Midbrain (tissue), 1 donor: ENCODE results near the gene KRTAP10-9.
"Not testable (repeated sequence)": the region's sequence is repeated elsewhere in the genome, so short reads cannot be mapped to it uniquely, and the experiment has no call there.

Experiments used
- DNase-seq: peaks from one replicate; lab custom pipeline; 2025; lab: John Stamatoyannopoulos, UW

KRTAP10-9 gene

GRCh38 chr21:44595524-44595923 is 31.4 kb upstream of the KRTAP10-9 start:
- DNase-seq: no peak

DNA sequence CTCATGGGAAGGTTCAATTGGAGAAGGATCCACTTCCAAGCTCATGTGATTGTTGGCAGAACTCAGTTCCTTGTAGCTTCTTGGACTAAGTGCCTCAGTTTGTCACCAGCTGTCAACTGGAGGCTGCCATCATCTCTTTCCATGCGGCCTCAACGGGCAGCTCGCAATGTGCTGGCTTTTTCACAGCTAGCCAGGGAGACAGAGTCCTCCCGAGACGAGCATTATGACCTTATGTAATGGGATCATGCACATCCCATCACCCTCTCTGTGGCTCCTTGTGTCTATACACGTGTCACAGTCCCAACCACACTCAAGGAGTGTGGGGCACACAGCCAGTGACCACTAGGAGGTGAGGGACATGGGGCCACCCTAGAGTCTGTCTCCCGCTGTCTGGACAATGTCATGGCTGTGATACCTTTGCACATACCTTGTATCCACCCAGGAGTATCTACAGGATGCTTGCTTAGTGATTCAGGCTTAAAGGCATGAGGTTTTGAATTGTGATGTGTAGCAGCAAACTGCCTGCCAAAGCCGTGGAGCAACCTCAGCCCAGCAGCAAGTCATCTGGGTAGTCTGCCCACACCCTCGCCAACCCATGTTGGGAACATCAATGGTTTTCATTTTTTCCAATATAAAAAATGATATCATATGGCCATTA is 30.7 kb upstream of the KRTAP10-9 start:
- DNase-seq: no peak

GRCh38 chr21:44598061-44598460 is 28.8 kb upstream of the KRTAP10-9 start:
- no peak for DNase-seq

- DNase-seq: no peak
Observed at GRCh38 chr21:44599264-44600029, 27.4 kb upstream of the KRTAP10-9 start.

DNA sequence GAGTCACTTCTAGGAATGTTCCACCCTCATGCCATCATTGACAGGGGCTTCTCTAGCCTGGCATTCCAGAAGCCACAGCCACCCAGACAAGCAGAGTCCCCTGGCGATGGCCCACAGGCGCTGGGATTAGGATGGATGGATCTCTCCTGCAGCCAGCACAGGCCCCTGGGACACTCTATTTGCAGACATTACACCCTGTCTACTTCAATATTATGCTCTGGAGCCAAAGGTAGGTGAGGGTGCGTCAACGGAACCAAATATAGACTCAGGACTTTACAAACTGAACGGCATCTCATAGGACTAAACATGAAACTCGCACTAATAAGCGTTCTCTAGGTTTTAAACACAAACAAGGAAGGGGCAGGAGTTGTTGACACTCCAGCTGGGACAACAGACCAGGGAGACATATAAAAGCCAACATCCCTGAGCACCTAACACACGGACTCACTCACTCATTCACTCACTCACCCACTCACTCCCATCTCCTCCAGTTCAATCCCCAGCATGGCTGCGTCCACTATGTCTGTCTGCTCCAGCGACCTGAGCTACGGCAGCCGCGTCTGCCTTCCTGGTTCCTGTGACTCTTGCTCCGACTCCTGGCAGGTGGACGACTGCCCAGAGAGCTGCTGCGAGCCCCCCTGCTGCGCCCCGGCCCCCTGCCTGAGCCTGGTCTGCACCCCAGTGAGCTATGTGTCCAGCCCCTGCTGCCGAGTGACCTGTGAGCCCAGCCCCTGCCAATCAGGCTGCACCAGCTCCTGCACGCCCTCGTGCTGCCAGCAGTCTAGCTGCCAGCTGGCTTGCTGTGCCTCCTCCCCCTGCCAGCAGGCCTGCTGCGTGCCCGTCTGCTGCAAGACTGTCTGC is 26.5 kb upstream of the KRTAP10-9 start, which contains the start of gene KRTAP10-7:
KRTAP10-7 (plus strand) TSS at position 480 of the 861 bp plus-strand sequence; CDS start at position 505, 25 bp downstream.
- DNase-seq: not testable (repeated sequence)

- DNase-seq: not testable (repeated sequence)
Observed at GRCh38 chr21:44601091-44601490, 25.8 kb upstream of the KRTAP10-9 start.

DNA sequence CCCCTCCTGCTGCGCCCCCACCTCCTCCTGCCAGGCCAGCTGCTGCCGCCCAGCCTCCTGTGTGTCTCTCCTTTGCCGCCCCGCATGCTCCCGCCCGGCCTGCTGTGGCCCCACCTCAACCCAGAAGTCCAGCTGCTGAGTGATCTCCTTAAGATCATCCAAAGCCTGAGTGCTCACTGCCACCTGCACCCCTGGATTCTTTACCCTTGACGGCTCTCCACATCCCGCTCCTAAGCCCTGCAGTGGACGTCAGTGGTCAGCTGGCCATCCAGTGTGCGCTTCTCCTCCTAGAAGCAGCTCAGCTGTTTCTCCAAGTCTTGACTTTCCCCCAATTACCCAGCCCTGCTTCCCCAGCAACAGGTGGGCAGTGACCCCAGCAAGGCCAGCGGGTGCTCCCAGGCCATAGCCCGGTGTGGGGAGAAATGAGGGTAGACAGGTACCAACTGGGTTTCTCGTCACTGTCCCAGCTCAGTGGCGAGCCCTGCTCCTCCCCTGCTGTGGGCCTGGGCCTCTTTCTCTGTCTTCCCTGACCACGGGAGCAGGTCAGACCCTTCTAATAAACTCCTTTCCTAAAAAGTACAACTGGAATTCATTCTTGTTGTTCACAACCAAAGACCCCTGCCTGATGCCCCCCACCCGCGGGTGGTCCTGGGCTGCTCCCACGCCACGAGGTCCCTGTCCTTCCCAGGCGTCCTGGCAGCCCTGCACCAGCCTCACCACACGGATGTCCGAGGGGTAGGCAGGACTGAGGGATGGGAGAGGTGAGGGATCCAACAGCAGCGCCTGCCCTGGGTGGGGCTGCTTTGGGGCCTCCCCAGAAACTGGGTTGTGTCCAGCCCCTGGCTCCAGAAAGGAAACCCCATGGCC is 25.1 kb upstream of the KRTAP10-9 start:
- no peak for DNase-seq

GRCh38 chr21:44602463-44602850 is 24.4 kb upstream of the KRTAP10-9 start:
- no peak for DNase-seq

DNA sequence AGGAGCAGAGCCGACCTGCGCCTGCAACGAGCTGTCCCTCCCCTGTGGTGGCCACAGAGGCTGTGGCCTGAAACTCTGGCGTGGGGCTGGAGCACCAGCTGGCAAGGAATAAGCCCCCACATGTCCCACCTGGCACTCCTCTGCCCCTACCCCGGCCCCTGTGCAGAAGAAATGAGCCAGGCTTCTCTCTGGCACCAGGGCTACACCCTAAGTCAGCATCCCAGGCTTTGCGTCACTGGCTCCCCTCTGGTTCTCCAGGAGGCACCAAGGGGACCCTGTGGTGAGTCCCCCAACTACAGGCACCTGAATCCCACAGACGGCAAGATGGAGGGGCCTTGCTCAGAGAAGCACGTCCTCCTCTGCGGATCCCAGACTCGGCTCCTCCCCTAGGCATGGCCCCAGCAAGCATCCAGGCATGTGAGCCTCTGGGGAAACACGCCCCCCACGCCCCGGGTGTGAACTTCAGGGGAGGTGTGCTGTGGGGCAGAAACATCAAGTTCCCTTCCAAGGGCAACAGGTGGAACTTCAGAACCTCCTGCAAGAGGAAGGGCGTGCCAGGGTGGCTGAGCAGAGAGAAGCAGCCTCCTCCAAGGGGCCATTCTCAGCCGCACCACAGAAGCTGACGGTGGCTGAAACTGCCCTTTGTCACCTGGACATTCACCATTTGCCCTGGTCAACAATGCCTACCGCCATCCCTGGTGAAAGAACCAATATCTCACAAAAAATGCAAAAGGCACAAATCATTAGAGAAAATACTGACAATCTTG is 23.6 kb upstream of the KRTAP10-9 start:
- DNase-seq: no peak

GRCh38 chr21:44603911-44604310 is 23.0 kb upstream of the KRTAP10-9 start:
- no peak for DNase-seq

DNA sequence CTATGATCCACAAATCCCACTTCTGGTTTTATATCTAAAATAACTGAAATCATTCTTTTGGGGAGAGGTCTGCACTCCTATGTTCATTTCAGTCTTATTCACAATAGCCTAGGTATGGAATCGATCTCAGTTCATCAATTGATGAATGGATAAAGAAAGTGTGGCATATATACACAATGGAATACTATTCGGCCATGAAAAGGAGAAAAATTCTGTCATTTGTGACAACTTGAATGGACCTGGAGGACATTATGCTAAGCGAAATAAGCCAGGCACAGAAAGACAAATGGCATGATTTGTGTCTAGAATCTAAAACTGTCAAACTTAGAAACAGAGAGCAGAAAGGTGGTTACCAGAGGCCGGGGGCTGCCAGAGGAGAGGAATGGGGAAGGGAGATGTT is 20.4 kb upstream of the KRTAP10-9 start:
- DNase-seq: no peak

DNA sequence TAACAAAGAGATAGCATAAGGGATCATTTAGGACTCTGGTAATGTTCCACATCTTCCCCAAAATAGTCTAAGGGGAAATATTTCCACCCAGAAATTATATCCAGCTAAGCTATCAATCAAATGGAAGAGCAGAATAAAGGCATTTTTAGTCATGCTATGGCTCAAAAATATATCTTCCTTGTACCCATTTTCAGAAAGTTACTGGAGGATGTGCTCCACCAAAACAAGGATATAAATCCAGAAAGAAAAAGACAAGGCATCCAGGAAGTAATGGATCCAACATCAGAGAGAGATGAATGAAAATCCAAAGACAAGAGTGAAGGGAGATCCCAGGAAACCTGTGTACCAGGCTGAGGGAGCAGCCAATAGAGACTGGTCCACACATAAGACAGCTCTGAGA is 17.7 kb upstream of the KRTAP10-9 start:
- no peak for DNase-seq

GRCh38 chr21:44610157-44610843 is 16.6 kb upstream of the KRTAP10-9 start:
- DNase-seq: not testable (repeated sequence)

- DNase-seq: no peak
Observed at GRCh38 chr21:44611551-44611950, 15.3 kb upstream of the KRTAP10-9 start.

GRCh38 chr21:44612029-44612486 is 14.8 kb upstream of the KRTAP10-9 start, which contains the start of gene KRTAP10-8:
Gene KRTAP10-8, plus strand, starts transcription at chr21:44612079. Its CDS starts 22 bp downstream, at chr21:44612101.
- no peak for DNase-seq

GRCh38 chr21:44612669-44613229 is 14.1 kb upstream of the KRTAP10-9 start:
- DNase-seq: no peak

DNA sequence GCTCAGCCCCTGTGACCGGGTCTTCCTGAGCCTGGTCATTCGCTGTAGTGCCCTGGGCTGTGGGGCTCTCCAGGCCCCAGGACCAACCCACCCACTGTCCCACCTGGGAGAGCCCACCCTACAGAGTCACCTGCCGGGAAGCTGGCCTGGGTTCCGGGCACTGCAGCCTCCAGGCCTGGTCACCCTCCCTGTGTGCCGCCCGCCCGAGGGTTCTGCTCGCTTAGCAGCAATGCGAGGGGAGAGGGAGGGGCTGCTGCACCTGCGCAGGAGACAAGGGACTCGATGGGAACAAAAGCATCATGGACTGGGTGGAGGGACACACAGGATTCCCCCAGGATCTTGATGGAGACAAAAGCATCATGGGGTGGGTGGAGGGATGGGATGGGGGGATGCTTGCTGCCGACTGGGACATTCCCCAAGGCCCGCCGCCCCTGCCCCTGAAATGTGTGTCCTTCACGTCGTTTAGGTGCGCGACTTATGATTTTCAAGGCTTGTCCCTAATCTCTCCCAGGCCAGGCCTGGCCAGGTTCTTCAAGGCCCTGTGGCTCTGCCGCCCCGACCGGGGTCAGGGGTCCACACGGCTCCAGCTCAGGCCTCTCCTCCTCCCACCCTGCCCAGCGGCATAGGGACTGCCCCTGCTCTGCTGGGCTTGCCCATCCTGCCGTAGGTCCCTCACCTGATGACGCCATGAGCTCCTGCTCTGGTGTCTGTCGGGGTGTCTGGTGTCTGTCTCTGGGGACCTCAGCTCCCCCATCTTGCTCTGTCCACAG is 13.3 kb upstream of the KRTAP10-9 start:
- DNase-seq: no peak

DNA sequence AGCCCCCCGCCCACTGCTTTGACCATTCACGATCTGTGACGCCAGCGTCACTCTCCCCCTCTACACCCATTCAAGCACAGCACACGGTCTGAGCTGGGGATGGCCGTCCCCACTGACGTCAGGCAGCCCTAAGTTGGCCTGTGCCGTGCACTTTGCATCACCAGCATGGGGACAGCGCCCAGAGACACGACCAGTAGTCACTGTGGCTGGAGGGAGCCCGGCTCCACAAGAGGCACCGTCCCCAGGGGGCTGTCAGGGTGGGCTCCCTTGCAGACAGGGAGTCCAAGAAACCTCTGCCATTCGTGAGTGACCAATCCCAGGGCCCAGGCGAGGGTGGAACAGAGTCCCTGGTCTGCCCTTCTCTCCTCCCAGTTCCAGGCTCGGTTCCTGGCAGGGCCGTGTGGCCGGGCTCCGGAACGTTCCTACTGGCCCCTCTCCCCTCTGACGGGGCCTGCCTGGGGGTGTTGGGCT is 12.7 kb upstream of the KRTAP10-9 start:
- DNase-seq: no peak

DNA sequence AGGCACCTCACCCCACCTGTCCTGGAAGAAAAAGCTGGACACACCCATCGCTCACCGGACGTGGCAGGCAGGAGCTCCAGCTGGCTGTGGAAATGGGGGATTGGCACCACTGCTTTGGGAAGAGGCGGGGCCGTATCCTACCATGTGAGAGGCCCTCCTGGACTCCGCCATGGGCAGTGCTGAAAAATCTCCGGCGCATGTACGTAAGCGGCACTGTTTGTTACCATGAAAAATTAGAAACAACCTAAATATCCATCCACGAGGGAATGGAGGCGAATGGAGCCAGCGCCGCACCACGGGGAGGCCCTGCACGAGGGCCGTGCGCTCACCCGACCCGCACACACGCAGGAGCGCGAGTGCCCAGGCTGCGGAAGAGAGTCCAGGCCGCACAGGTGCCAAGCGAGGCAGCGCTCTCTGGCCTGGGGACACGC is 11.9 kb upstream of the KRTAP10-9 start:
- DNase-seq: no peak
